Activated naive CD4-positive, alpha-beta T cell treated with anti-CD3 and anti-CD28 coated beads, Interleukin-2, amount 50 U/mL, for 24 hours (primary cell): Measurements from ENCODE around the gene CTNNA3.

Source experiments
- H3K27ac Mint-ChIP-seq: one replicate; pipeline ENCODE4 v1.8.0; 2021; ENCODE audit warnings: mild to moderate bottlenecking, mixed read lengths
- H3K27me3 Mint-ChIP-seq: one replicate; pipeline ENCODE4 v1.8.0; 2021; ENCODE audit warnings: mixed read lengths
- H3K36me3 Mint-ChIP-seq: one replicate; pipeline ENCODE4 v1.8.0; 2021; ENCODE audit warnings: mixed read lengths
- H3K4me1 Mint-ChIP-seq: one replicate; pipeline ENCODE4 v1.8.0; 2021; ENCODE audit warnings: mixed read lengths
- H3K4me3 Mint-ChIP-seq: one replicate; pipeline ENCODE4 v1.8.0; 2021; ENCODE audit warnings: mild to moderate bottlenecking, mixed read lengths
- H3K9me3 Mint-ChIP-seq: one replicate; pipeline ENCODE4 v1.8.0; 2021; ENCODE audit warnings: mixed read lengths

CTNNA3 gene

DNA sequence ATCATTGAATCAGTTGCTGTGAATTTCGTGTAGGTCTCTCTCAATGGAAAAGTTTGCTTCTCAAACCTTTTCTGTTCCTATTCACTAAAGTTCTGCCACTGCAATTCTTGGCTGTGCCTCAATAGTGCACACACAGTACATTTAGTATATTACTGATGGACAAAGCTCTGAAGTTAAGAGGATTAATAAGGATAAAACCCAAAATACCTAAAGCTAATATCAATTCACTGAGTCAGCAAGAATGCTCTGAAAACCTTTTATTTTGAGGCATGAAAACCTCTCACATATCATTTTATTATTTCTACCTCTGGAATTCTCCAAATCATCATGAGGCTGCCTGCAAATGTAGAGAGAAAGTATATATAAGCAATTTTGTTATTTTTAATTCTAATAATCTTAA, 1403.5 kb downstream of the CTNNA3 start:
- Mint-ChIP-seq H3K9me3 (no peaks in the 10 kb centered on the region), H3K4me3 (no peak overlapping the region), H3K27me3 (no peaks in the 10 kb centered on the region), H3K4me1 (no peaks in the 10 kb centered on the region), H3K36me3 (no peaks in the 10 kb centered on the region), H3K27ac (no peak overlapping the region)

DNA sequence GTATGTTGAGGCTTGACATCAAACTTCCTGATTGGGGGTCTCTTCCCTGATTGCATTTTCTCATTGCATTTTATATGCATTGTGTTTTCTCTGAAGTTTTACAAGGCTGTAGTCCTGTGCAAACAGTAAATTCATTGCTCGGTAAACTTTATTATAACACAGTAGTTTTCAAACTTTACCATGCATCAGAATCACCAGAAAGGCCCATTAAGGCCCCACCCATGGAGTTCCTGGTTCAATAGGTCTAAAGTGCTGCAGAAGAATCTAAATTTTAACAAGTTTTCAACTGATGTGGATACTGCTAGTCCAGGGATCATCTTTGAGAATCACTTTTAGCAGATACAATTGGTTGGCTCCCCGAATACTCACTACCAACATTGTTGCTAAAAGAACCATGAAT, 1404.9 kb downstream of the CTNNA3 start:
- Mint-ChIP-seq H3K27ac (no peak overlapping the region), H3K4me3 (no peak overlapping the region), H3K36me3 (no peaks in the 10 kb centered on the region), H3K9me3 (no peaks in the 10 kb centered on the region), H3K27me3 (no peaks in the 10 kb centered on the region), H3K4me1 (no peaks in the 10 kb centered on the region)

DNA sequence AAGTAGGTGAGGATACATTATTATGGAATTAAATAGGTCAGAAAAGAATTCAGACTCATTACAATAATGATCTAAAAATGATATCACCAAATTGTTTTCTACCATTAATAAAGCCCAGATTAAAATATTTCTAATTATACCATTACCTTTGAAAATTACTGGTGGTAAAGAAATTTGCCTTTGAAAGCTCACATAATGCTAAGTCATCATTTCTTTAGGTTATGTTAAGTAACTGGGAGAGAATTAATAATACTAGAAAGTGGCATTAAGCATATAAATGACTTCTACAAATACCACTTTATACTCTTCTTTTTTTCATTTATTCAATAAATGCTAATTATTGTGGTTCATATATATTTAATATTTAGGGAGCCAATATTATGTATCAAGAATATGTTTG, 1411.4 kb downstream of the CTNNA3 start:
- Mint-ChIP-seq H3K4me3 (no peak overlapping the region), H3K4me1 (no peaks in the 10 kb centered on the region), H3K27ac (no peak overlapping the region), H3K9me3 (no peaks in the 10 kb centered on the region), H3K36me3 (no peaks in the 10 kb centered on the region), H3K27me3 (no peaks in the 10 kb centered on the region)

- Mint-ChIP-seq H3K9me3 (no peaks in the 10 kb centered on the region), H3K27me3 (no peaks in the 10 kb centered on the region), H3K27ac (no peak overlapping the region), H3K4me3 (no peak overlapping the region), H3K36me3 (no peaks in the 10 kb centered on the region), H3K4me1 (no peaks in the 10 kb centered on the region)
Measured at GRCh38 chr10:66283874-66284464, 1412.0 kb downstream of the CTNNA3 start.

DNA sequence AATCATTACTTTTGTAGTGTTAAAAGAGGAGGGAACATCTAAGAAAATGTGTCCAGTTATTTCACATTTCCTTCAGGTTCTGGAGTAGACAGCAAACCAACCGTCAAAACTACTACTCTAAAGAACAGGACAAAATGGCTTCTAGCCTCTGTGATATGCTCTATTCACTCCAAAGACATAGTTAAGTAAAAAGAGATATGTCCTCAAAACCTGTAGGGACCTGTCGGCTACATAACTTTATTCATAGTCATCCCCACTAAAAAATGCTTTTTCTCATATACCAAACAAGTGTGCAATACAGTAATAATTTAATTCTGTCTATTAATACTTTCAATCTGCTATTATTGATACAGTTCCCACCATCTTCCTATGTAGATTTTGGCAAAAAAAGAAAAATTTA, 1412.9 kb downstream of the CTNNA3 start:
- Mint-ChIP-seq H3K9me3 (no peaks in the 10 kb centered on the region), H3K4me1 (no peaks in the 10 kb centered on the region), H3K27ac (no peak overlapping the region), H3K36me3 (no peaks in the 10 kb centered on the region), H3K4me3 (no peak overlapping the region), H3K27me3 (no peaks in the 10 kb centered on the region)

GRCh38 chr10:66281327-66281726, 1414.7 kb downstream of the CTNNA3 start:
- Mint-ChIP-seq H3K4me1 (no peaks in the 10 kb centered on the region), H3K4me3 (no peak overlapping the region), H3K9me3 (no peaks in the 10 kb centered on the region), H3K27ac (no peak overlapping the region), H3K36me3 (no peaks in the 10 kb centered on the region), H3K27me3 (no peaks in the 10 kb centered on the region)

- H3K4me1 Mint-ChIP-seq: no peaks in the 10 kb centered on the region
- H3K27ac Mint-ChIP-seq: no peak overlapping the region
- H3K4me3 Mint-ChIP-seq: no peak overlapping the region
Measured at GRCh38 chr10:66277481-66277880, 1418.5 kb downstream of the CTNNA3 start.

DNA sequence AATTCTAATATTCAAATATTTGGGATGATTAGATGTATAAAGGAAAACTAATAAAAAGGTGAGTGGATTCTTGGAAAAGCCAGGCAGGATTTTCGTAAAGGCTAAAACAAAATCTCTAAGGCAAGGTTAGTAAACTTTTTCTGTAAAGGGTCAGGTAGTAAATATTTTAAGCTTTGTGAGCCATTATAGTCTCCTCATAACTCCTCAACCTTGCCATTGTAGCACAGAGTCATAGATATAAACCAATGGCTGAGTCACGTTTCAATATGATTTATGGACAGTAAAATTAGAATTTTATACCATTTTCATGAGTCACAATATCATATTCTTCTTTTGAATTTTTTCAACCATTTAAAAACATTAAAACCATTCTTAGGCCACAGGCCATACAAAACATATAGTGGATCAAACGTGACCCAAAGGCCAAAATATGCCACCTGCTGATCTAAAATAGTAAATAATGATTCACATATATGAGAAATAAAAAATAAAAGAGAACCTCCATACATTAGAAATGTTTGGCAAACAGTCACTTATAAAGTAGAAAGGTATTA, 1422.0 kb downstream of the CTNNA3 start:
- Mint-ChIP-seq H3K9me3 (peaks cover 4% of the 10 kb centered on the region), H3K27ac (no peak overlapping the region), H3K4me1 (no peaks in the 10 kb centered on the region), H3K4me3 (no peak overlapping the region), H3K27me3 (peaks cover 2% of the 10 kb centered on the region), H3K36me3 (no peaks in the 10 kb centered on the region)

More at GRCh38 chr10:66277481-66277880, 1418.5 kb downstream of the CTNNA3 start:
- Mint-ChIP-seq H3K36me3 (no peaks in the 10 kb centered on the region), H3K9me3 (no peaks in the 10 kb centered on the region), H3K27me3 (no peaks in the 10 kb centered on the region)

GRCh38 chr10:66265398-66265797, 1430.6 kb downstream of the CTNNA3 start:
- no peaks in the 10 kb centered on the region for H3K27me3 Mint-ChIP-seq
- no peak overlapping the region for H3K27ac Mint-ChIP-seq

DNA sequence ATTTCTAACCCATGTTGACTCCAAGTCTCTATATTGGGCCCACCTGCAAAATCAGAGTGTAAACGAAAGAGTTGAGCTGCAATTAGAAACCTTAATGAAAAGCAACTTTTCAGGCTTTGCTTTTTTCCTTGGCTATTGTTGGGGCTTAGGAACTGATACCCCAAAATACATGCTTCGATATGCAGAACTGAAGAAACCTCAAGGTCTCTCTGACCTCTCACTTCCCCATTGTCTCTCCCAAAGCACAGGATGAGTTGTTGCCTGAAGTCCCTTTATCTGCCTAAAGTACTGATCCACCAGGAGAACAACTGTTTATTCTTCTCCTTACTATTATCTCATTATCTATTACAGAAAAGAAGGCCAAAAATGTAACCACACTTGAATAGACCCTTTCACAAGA, 1436.2 kb downstream of the CTNNA3 start:
- Mint-ChIP-seq H3K4me3 (no peak overlapping the region), H3K9me3 (peaks cover 10% of the 10 kb centered on the region), H3K27me3 (no peaks in the 10 kb centered on the region), H3K36me3 (no peaks in the 10 kb centered on the region), H3K27ac (no peak overlapping the region), H3K4me1 (no peaks in the 10 kb centered on the region)

More at GRCh38 chr10:66265398-66265797, 1430.6 kb downstream of the CTNNA3 start:
- no peak overlapping the region for H3K4me3 Mint-ChIP-seq
- H3K4me1 Mint-ChIP-seq: no peaks in the 10 kb centered on the region
- H3K9me3 Mint-ChIP-seq: peaks cover 5% of the 10 kb centered on the region
- no peaks in the 10 kb centered on the region for H3K36me3 Mint-ChIP-seq

GRCh38 chr10:66258693-66259092, 1437.3 kb downstream of the CTNNA3 start:
- Mint-ChIP-seq H3K4me1 (no peaks in the 10 kb centered on the region), H3K36me3 (no peaks in the 10 kb centered on the region), H3K27me3 (no peaks in the 10 kb centered on the region), H3K4me3 (no peak overlapping the region), H3K27ac (no peak overlapping the region), H3K9me3 (peaks cover 6% of the 10 kb centered on the region)

DNA sequence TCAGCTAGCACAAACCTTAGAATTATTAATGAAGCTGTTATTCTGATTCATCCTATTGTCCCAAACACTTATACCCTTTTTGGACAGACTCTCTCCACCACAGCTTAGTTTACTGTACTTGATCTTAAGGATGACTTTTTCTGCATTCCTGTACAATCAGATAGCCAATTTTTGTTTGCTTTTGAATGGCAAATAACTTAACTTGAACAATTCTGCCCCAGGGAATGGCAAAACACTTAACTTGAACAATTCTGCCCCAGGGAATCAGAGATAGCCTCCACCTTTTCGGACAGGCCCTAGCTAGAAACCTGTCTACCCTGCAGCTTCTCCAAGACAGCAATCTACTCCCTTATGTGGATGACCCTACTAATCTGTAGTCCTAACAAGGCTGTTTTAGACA, 1438.2 kb downstream of the CTNNA3 start:
- Mint-ChIP-seq H3K27me3 (no peaks in the 10 kb centered on the region), H3K9me3 (peaks cover 6% of the 10 kb centered on the region), H3K27ac (no peak overlapping the region), H3K4me1 (no peaks in the 10 kb centered on the region), H3K4me3 (no peak overlapping the region), H3K36me3 (no peaks in the 10 kb centered on the region)

GRCh38 chr10:66252986-66253385, 1443.0 kb downstream of the CTNNA3 start:
- no peak overlapping the region for H3K27ac Mint-ChIP-seq
- peaks cover 17% of the 10 kb centered on the region for H3K9me3 Mint-ChIP-seq
- H3K27me3 Mint-ChIP-seq: no peaks in the 10 kb centered on the region
- no peaks in the 10 kb centered on the region for H3K4me1 Mint-ChIP-seq
- H3K4me3 Mint-ChIP-seq: no peak overlapping the region
- H3K36me3 Mint-ChIP-seq: no peaks in the 10 kb centered on the region

DNA sequence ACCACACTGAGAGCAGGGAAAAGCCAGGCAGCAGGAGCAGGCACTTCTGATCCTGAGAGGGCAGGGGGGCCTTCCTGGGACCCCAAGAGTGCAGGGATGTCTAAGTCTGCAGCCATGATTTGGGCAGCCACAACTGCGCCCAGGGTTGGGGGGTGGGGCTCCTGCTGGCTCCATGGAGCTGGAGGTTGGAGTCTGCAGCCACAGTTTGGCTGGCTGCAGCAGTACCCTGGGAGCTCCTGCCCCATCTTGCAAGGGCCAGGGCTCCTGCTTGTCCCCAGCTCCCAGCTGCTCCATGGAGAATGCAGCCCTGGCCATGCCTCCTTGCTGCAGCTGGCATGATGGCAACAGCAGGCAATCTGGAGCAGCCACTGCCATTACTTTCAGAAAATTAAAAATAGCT, 1449.8 kb downstream of the CTNNA3 start:
- no peaks in the 10 kb centered on the region for H3K27me3 Mint-ChIP-seq
- no peak overlapping the region for H3K27ac Mint-ChIP-seq
- no peaks in the 10 kb centered on the region for H3K36me3 Mint-ChIP-seq
- H3K4me3 Mint-ChIP-seq: no peak overlapping the region
- peaks cover 13% of the 10 kb centered on the region for H3K9me3 Mint-ChIP-seq
- no peaks in the 10 kb centered on the region for H3K4me1 Mint-ChIP-seq

DNA sequence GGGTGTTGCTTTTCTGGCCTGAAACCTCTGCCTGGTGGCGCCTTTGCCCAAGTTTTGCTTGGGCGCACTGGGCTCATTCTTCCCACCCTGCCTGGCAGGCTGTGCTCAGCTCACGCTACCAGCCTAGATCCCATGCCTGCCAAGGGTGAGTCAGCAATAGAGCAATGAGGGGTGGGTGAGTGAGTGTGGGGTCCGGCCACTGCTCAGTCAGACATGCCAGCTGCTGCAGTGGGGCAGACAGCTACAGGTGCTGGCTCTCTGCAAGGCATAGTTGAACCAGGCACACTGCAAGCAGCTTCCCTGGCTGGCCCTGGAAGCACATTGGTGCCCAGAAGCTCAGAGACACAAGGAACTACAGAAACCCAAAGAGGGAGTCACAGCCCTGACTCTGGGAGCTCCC, 1451.0 kb downstream of the CTNNA3 start:
- no peaks in the 10 kb centered on the region for H3K36me3 Mint-ChIP-seq
- no peak overlapping the region for H3K27ac Mint-ChIP-seq
- no peak overlapping the region for H3K4me3 Mint-ChIP-seq
- peaks cover 13% of the 10 kb centered on the region for H3K9me3 Mint-ChIP-seq
- no peaks in the 10 kb centered on the region for H3K27me3 Mint-ChIP-seq
- H3K4me1 Mint-ChIP-seq: no peaks in the 10 kb centered on the region

DNA sequence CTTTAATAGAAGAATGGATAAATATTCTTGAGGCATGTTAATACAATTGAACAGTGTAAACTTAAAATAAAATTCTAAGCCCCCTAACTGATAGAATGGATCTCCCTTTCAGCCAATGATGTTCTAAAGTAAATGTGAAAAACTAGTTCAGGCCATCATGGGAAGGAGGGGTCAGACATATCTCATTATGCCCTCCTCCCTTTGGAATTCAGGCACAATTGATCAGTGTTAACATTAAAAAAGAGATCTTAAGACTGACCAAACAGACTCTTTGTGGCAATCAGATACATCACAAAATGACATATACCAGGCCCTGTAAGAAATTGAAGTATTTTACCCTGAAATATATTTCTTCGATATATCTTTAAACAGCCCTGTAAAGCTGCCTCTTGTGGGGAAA, 1453.1 kb downstream of the CTNNA3 start:
- Mint-ChIP-seq H3K27me3 (no peaks in the 10 kb centered on the region), H3K9me3 (peaks cover under 1% of the 10 kb centered on the region), H3K4me3 (no peak overlapping the region), H3K36me3 (no peaks in the 10 kb centered on the region), H3K4me1 (no peaks in the 10 kb centered on the region), H3K27ac (no peak overlapping the region)

- H3K4me1 Mint-ChIP-seq: no peaks in the 10 kb centered on the region
- no peak overlapping the region for H3K27ac Mint-ChIP-seq
Measured at GRCh38 chr10:66239062-66239461, 1456.9 kb downstream of the CTNNA3 start.

More at GRCh38 chr10:66239062-66239461, 1456.9 kb downstream of the CTNNA3 start:
- Mint-ChIP-seq H3K4me3 (no peak overlapping the region), H3K9me3 (no peaks in the 10 kb centered on the region), H3K27me3 (no peaks in the 10 kb centered on the region), H3K36me3 (no peaks in the 10 kb centered on the region)
